ENCODE measurements around the gene ERN1.

GRCh38 chr17:64003526-64004121 lies 126.3 kb downstream of the ERN1 start:
- TF ChIP-seq CTCF (IDR thresholded peaks at IDR 0.05) = no peak
- TF ChIP-seq POLR2A (IDR thresholded peaks at IDR 0.05) = no peak
